GM12878 (cell line): Measurements from ENCODE around the gene USP14. TPM values are rescaled to one million over a fixed set of nuclear protein-coding genes. Genes with fewer than 3 reads are reported as not detected.

ENCODE experiments used
- ATAC-seq: fragments of 200-7000 bp; cut with Tn5 transposase; 3 replicates; pipeline ENCODE4 v1.9.1; 2020; ENCODE audit warnings: mild to moderate bottlenecking, moderate library complexity
- BruUV-seq: library from RNA; stranded (reverse); fragments of 400-500 nt; replicated peaks from 2 replicates; lab custom pipeline; 2021; lab: Mats Ljungman, UMichigan
- CTCF ChIA-PET: fragments of 300-600 bp; sonication (Branson Sonifier 250); formaldehyde crosslinking; extraction: SDS; loops from one replicate; lab custom pipeline; 2021; ENCODE audit warnings: inconsistent platforms; lab: Yijun Ruan, JAX
- POLR2A ChIA-PET: fragments of 350-600 bp; formaldehyde crosslinking; extraction: SDS; loops from one replicate; lab custom pipeline; 2021; ENCODE audit warnings: inconsistent platforms; lab: Charles Lee
- RAD21 ChIA-PET: fragments of 300-600 bp; sonication (Branson Sonifier 250); formaldehyde crosslinking; loops from one replicate; lab custom pipeline; 2023; ENCODE audit warnings: antibody characterized with exemption; ENCODE audit not compliant: unreplicated experiment; lab: Charles Lee
- SMC1A ChIA-PET: fragments of 300-600 bp; sonication (Branson Sonifier 250); formaldehyde crosslinking; loops from one replicate; lab custom pipeline; 2023; ENCODE audit not compliant: unreplicated experiment, uncharacterized antibody; lab: Charles Lee
- DNase-seq: peaks from one replicate; pipeline ENCODE4 v3.0.0-alpha.2; 2011; ENCODE audit warnings: low read depth, low spot score
- FAIRE-seq: peaks from 3 replicates; lab custom pipeline; 2011; peaks lifted over from hg19 to GRCh38; lab: Jason Lieb, UNC
- H2AFZ ChIP-seq: 2 replicates; pipeline ENCODE4 v1.6.0; 2011; ENCODE audit warnings: low read depth, low read length, control low read depth; ENCODE audit not compliant: control insufficient read depth
- H3K27ac ChIP-seq: 2 replicates; pipeline ENCODE4 v1.5.1; 2011; ENCODE audit warnings: control low read depth; ENCODE audit not compliant: control insufficient read depth, insufficient read depth
- H3K27me3 ChIP-seq, 2 experiments: replicated peaks in 1 of 2; 2 replicates each; pipeline versions ENCODE4 v1.6.0 to v1.6.1; 2011; ENCODE audit warnings: low read length in 1 of 2; ENCODE audit not compliant: control insufficient read depth in 2 of 2, insufficient read depth in 2 of 2
- H3K36me3 ChIP-seq, 2 experiments: 2 replicates each; pipeline ENCODE4 v1.5.1; 2011; ENCODE audit warnings: low read length in 1 of 2; ENCODE audit not compliant: control insufficient read depth in 2 of 2, insufficient read depth in 2 of 2
- H3K4me1 ChIP-seq: 2 replicates; pipeline ENCODE4 v1.6.1; 2011; ENCODE audit warnings: mild to moderate bottlenecking, low read length, moderate library complexity, mixed read lengths; ENCODE audit not compliant: control insufficient read depth, insufficient read depth
- H3K4me2 ChIP-seq: 2 replicates; pipeline ENCODE4 v1.6.0; 2011; ENCODE audit warnings: control low read depth; ENCODE audit not compliant: control insufficient read depth, insufficient read depth
- H3K4me3 ChIP-seq: fragments of 200-600 bp; sonication (generic); 2 replicates; pipeline ENCODE4 v1.5.1; 2016
- H3K79me2 ChIP-seq: 2 replicates; pipeline ENCODE4 v1.6.0; 2011; ENCODE audit warnings: low read length; ENCODE audit not compliant: control insufficient read depth, insufficient read depth
- H3K9ac ChIP-seq: 2 replicates; pipeline ENCODE4 v1.8.0; 2011; ENCODE audit warnings: low read length, control low read depth, mixed read lengths; ENCODE audit not compliant: control insufficient read depth, insufficient read depth
- H3K9me3 ChIP-seq: replicated peaks from 3 replicates; pipeline ENCODE4 v1.5.1; 2011; ENCODE audit warnings: mild to moderate bottlenecking, low read length; ENCODE audit not compliant: control insufficient read depth, insufficient read depth
- H4K20me1 ChIP-seq: 2 replicates; pipeline ENCODE4 v1.6.0; 2011; ENCODE audit not compliant: control insufficient read depth, insufficient read depth
- BACH1 ChIP-seq: fragments of 450-650 bp; IDR thresholded peaks from 2 replicates; pipeline ENCODE4 v1.6.1; 2017; ENCODE audit warnings: mild to moderate bottlenecking, borderline replicate concordance
- CBX3 ChIP-seq: fragments of 200-600 bp; sonication (generic); IDR thresholded peaks from 2 replicates; pipeline ENCODE4 v1.6.1; 2016; ENCODE audit warnings: low read depth, borderline replicate concordance
- CHD4 ChIP-seq: fragments of 200-600 bp; sonication (generic); IDR thresholded peaks from 2 replicates; pipeline ENCODE4 v1.6.1; 2016; ENCODE audit warnings: mild to moderate bottlenecking
- HCFC1 ChIP-seq: fragments of 150-350 bp; IDR thresholded peaks from 2 replicates; pipeline ENCODE4 v1.6.1; 2014; ENCODE audit warnings: low read length
- NFIC ChIP-seq: IDR thresholded peaks from 2 replicates; pipeline ENCODE4 v1.6.1; 2012; ENCODE audit warnings: low read depth, mild to moderate bottlenecking, inconsistent platforms, low read length, moderate library complexity
- NRF1 ChIP-seq: conservative IDR thresholded peaks from 2 replicates; pipeline ENCODE4 v1.6.1; 2011; ENCODE audit warnings: mild to moderate bottlenecking, low read depth, low read length, improper control_type of control experiment
- TCF3 ChIP-seq: IDR thresholded peaks from 2 replicates; pipeline ENCODE4 v1.6.1; 2012; ENCODE audit warnings: low read depth, mild to moderate bottlenecking, low read length, borderline replicate concordance; ENCODE audit not compliant: insufficient read depth
- WGBS: methylation state at CpG from one replicate; pipeline ENCODE4 v1.1.6; 2016; ENCODE audit warnings: low lambda C conversion rate; ENCODE audit not compliant: insufficient replicate concordance, insufficient coverage; ENCODE audit errors: missing lambda C conversion rate; 5-methylcytosine and 5-hydroxymethylcytosine counted together
- in situ Hi-C: fragments of 300-500 bp; cut with MboI; formaldehyde crosslinking; loops from 9 replicates; pipeline ENCODE4 v1.14.3; 2018; ENCODE audit warnings: mixed read lengths
- intact Hi-C: fragments of 100-400 bp; cut with micrococcal nuclease; formaldehyde crosslinking; loops from one replicate; pipeline ENCODE4 v1.14.2; 2022; ENCODE audit not compliant: unreplicated experiment
- polyA plus RNA-seq, 11 experiments: library from polyadenylated mRNA; depleted of rRNA in 4 of 11; unstranded in 6 of 11; stranded (reverse) in 5 of 11; fragments of >200 nt; fragmentation: Nextera tagmentation in 4 of 11; fragmentation: Illumina TruSeq in 1 of 11; extraction: Ambion mirVana in 4 of 11; extraction: Trizol in 1 of 11; gene quantifications; 1 replicate in 1 of 11; 2 replicates in 10 of 11; pipeline versions ENCODE4 v1.2.1 to v1.2.3, GENCODE V29; 2011 to 2016; ENCODE audit warnings: inconsistent platforms in 2 of 11, missing spikeins in 2 of 11, low read depth in 1 of 11
- total RNA-seq, 4 experiments: library from RNA; depleted of rRNA in 3 of 4; stranded (reverse); fragments of >200 nt in 3 of 4; fragmentation: Illumina TruSeq in 1 of 4; extraction: Trizol in 1 of 4; gene quantifications; 2 replicates each; pipeline versions ENCODE4 v1.2.1 to v1.2.3, GENCODE V29; 2013 to 2021
- TF ChIP-seq, protein P1 (sequence below): IDR thresholded peaks from 2 replicates; pipeline ENCODE4 v1.6.1; 2012; ENCODE audit warnings: low read depth, low read length, improper control_type of control experiment
- TF ChIP-seq, protein P2 (sequence below): fragments of 450-650 bp; IDR thresholded peaks from 2 replicates; pipeline ENCODE4 v1.6.1; 2017; ENCODE audit warnings: mild to moderate bottlenecking, moderate library complexity

Gene USP14
- total and polyA plus RNA-seq, 10 of the 15 experiments (the other 5 are each of a cell fraction or from before 2014, with no cell fraction given), result 14.3 to 127 (median 29.6) TPM

DNA sequence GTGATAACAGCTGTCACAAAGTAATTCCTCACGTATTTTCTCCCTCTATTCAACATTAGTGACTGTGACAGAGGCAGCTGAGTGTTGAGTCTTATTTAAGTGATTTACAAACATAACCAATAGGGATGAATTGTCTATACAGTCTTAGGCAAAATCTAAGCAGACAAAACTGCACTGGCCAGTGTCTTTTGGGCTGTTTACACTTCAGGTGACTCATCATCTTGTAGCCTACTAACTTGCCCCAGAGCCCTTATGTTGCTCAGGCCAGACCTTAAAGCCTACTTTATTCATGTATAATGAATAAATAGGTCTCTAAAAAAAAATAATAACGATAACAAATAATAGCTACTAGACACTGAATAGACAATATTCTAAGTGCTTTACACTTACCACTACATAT is 92.3 kb downstream of the USP14 start (continued):
- TF ChIP-seq, protein P1, sequence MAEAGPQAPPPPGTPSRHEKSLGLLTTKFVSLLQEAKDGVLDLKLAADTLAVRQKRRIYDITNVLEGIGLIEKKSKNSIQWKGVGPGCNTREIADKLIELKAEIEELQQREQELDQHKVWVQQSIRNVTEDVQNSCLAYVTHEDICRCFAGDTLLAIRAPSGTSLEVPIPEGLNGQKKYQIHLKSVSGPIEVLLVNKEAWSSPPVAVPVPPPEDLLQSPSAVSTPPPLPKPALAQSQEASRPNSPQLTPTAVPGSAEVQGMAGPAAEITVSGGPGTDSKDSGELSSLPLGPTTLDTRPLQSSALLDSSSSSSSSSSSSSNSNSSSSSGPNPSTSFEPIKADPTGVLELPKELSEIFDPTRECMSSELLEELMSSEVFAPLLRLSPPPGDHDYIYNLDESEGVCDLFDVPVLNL, result no peak

DNA sequence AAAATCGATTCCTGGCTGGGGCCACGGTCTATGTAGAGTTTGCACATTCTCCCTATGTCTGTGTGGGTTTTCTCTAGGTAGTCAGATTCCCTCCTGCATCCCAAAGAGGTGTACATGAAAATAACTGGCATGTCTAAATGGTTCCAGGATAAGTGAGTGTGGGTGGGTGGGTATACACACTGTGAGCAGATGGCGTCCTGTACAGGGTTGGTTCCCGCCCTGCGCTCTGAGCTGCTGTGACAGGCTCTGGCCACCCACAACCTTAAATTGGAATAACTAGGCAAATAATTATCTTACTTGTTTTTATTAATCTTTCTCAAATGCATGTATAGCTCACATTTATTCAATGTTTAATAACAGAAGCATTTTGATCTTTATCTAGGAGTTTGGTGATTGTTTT is 93.2 kb downstream of the USP14 start:
- Histone ChIP-seq H3K4me3 (no peak overlapping the region), H3K4me1 (no peaks in the 10 kb centered on the region), H3K9ac (no peak overlapping the region), H3K27ac (no peak overlapping the region), H3K4me2 (no peak overlapping the region), H3K36me3 (peaks cover 6 to 25% of the 10 kb centered on the region in 2 experiments), H3K27me3 (no peaks in the 10 kb centered on the region), H2AFZ (no peak overlapping the region), H4K20me1 (no peaks in the 10 kb centered on the region), H3K9me3 (no peaks in the 10 kb centered on the region)
- RAD21 ChIA-PET, result no interaction called here
- in situ Hi-C loops, result no loop called here
- FAIRE-seq (no peak), ATAC-seq (no peak), DNase-seq (no peak)
- 98% methylated on average over 5 of the region's 5 CpGs for WGBS
- intact Hi-C loops, result no loop called here
- SMC1A ChIA-PET, result interaction anchor here (1.2 kb wide), 1 partner anchor 17 kb away, joined by 4 read pairs; the partner anchor contains the start of gene THOC1
- CTCF ChIA-PET, result interaction anchor here (1.3 to 1.5 kb wide), 2 partner anchors 15 to 364 kb away, joined by 3 to 4 read pairs; no protein-coding TSS in a partner anchor
- no peak for TF ChIP-seq NFIC
- TF ChIP-seq CBX3, result no peak
- TF ChIP-seq, all 136 proteins: peak for 0
- no TSS peak for BruUV-seq
- no peaks in the 10 kb centered on the region for H3K79me2 ChIP-seq
- POLR2A ChIA-PET, result no interaction called here

DNA sequence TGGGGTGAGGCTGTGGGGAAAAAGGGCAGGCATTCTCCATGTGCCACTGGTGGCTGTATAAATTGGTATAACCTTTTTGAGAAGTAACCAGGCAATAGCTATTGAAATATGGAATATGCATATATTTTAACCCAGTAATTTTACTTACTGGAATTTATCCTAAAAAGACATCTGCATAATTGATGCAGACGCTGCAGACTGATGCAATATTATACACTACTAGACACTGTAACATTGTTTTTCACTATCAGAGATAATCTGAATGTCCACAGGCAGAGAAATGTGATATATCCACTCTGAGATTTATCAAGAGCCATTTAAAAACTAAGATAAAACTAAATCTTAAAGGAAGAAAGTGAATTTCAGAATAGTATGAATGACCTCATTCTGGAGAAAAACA is 94.8 kb downstream of the USP14 start:
- no peak overlapping the region for H2AFZ ChIP-seq
- H3K79me2 ChIP-seq, result no peaks in the 10 kb centered on the region
- ChIA-PET CTCF (no interaction called here), POLR2A (interaction anchor here (0.6 kb wide), 1 partner anchor 261 kb away, joined by 3 read pairs; no protein-coding TSS in a partner anchor), SMC1A (interaction anchor here (0.9 kb wide), 1 partner anchor 22 kb away, joined by 3 read pairs; no protein-coding TSS in a partner anchor), RAD21 (no interaction called here)
- H3K27me3 ChIP-seq, result no peaks in the 10 kb centered on the region
- no peaks in the 10 kb centered on the region for H4K20me1 ChIP-seq
- intact Hi-C loops, result no loop called here
- DNase-seq (no peak), ATAC-seq (no peak), FAIRE-seq (no peak)
- no TSS peak for BruUV-seq
- H3K9me3 ChIP-seq, result no peaks in the 10 kb centered on the region
- H3K4me2 ChIP-seq, result no peak overlapping the region
- no peaks in the 10 kb centered on the region for H3K4me1 ChIP-seq
- H3K27ac ChIP-seq, result no peak overlapping the region
- WGBS, result 95% methylated on average over 1 of the region's 1 CpG
- H3K9ac ChIP-seq, result no peak overlapping the region
- in situ Hi-C loops, result no loop called here
- no peak overlapping the region for H3K4me3 ChIP-seq
- H3K36me3 ChIP-seq, result peaks cover 7 to 25% of the 10 kb centered on the region in 2 experiments
- TF ChIP-seq NRF1, result no peak
- no peak for TF ChIP-seq BACH1
- TF ChIP-seq TCF3, result no peak
- no peak for TF ChIP-seq CHD4
- TF ChIP-seq, protein P2, sequence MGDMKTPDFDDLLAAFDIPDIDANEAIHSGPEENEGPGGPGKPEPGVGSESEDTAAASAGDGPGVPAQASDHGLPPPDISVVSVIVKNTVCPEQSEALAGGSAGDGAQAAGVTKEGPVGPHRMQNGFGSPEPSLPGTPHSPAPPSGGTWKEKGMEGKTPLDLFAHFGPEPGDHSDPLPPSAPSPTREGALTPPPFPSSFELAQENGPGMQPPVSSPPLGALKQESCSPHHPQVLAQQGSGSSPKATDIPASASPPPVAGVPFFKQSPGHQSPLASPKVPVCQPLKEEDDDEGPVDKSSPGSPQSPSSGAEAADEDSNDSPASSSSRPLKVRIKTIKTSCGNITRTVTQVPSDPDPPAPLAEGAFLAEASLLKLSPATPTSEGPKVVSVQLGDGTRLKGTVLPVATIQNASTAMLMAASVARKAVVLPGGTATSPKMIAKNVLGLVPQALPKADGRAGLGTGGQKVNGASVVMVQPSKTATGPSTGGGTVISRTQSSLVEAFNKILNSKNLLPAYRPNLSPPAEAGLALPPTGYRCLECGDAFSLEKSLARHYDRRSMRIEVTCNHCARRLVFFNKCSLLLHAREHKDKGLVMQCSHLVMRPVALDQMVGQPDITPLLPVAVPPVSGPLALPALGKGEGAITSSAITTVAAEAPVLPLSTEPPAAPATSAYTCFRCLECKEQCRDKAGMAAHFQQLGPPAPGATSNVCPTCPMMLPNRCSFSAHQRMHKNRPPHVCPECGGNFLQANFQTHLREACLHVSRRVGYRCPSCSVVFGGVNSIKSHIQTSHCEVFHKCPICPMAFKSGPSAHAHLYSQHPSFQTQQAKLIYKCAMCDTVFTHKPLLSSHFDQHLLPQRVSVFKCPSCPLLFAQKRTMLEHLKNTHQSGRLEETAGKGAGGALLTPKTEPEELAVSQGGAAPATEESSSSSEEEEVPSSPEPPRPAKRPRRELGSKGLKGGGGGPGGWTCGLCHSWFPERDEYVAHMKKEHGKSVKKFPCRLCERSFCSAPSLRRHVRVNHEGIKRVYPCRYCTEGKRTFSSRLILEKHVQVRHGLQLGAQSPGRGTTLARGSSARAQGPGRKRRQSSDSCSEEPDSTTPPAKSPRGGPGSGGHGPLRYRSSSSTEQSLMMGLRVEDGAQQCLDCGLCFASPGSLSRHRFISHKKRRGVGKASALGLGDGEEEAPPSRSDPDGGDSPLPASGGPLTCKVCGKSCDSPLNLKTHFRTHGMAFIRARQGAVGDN, result no peak
- no peak for TF ChIP-seq HCFC1
